ENCODE results near the gene RALGAPA2. TPM values are rescaled to one million over a fixed set of nuclear protein-coding genes. Genes with fewer than 3 reads are reported as not detected.

Gene RALGAPA2
- total RNA-seq, 1 donor: 6.2 TPM

DNA sequence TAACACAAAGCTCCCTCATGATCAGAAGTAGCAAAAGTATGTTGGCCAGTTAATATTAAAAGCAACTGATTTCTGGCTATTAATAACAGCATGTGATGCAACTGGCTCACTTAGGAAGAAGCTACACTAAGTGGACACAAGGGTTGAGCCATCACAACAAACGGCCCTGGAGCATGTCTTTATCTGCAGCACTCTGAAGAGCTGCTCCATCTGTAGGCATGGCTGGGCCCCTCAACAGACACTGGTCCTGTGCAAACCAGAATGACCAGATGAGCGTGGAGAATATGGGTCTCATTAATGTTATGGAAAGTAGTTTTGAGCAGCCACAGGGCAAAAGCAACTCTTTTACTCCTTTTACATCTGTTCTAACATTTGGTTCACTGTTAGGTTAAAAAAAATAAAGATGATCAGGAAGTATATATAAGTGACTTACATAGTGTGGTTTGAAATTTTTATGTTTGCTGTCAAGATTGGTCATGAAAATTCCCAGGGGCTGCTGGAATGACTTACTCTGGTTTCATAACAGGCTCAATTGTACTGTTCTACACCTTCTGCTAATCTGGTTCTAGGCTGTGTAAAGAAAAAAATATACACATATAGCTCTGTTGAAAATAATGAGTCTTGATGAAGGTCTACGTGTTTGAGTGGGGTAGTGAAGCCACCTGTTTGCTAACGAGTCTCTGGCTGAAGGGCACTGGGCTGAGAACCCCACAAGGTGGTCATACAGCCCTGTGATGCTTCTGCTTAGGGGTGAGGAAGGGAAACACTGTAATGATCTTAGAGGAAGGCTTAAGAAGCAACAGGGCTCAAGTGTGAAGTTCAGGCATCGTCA, 286.4 kb downstream of the RALGAPA2 start:
- DNase-seq (ENCODE audit: insufficient read length, low spot score, missing footprints): no peak
- Histone ChIP-seq H3K27me3 (ENCODE audit: insufficient read depth, low read length) (no peaks in the 10 kb centered on the region), H2AFZ (ENCODE audit: low read length) (no peak overlapping the region), H3K9me3 (ENCODE audit: low read depth, low read length) (no peaks in the 10 kb centered on the region), H3K79me2 (ENCODE audit: insufficient read depth, low read length) (no peaks in the 10 kb centered on the region), H3K36me3 (ENCODE audit: insufficient read depth, low read length) (no peaks in the 10 kb centered on the region), H4K20me1 (ENCODE audit: insufficient read depth, low read length) (no peaks in the 10 kb centered on the region), H3K4me1 (ENCODE audit: insufficient read depth, low read length) (no peaks in the 10 kb centered on the region), H3K27ac (ENCODE audit: low read depth, low read length) (no peak overlapping the region), H3K4me3 (ENCODE audit: insufficient read depth, low read length) (no peak overlapping the region), H3K4me2 (ENCODE audit: insufficient read depth, low read length) (no peak overlapping the region)
- TF ChIP-seq, protein P1, sequence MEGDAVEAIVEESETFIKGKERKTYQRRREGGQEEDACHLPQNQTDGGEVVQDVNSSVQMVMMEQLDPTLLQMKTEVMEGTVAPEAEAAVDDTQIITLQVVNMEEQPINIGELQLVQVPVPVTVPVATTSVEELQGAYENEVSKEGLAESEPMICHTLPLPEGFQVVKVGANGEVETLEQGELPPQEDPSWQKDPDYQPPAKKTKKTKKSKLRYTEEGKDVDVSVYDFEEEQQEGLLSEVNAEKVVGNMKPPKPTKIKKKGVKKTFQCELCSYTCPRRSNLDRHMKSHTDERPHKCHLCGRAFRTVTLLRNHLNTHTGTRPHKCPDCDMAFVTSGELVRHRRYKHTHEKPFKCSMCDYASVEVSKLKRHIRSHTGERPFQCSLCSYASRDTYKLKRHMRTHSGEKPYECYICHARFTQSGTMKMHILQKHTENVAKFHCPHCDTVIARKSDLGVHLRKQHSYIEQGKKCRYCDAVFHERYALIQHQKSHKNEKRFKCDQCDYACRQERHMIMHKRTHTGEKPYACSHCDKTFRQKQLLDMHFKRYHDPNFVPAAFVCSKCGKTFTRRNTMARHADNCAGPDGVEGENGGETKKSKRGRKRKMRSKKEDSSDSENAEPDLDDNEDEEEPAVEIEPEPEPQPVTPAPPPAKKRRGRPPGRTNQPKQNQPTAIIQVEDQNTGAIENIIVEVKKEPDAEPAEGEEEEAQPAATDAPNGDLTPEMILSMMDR (IDR thresholded peaks at IDR 0.05; ENCODE audit: extremely low read depth, low read depth, low read length): no peak

DNA sequence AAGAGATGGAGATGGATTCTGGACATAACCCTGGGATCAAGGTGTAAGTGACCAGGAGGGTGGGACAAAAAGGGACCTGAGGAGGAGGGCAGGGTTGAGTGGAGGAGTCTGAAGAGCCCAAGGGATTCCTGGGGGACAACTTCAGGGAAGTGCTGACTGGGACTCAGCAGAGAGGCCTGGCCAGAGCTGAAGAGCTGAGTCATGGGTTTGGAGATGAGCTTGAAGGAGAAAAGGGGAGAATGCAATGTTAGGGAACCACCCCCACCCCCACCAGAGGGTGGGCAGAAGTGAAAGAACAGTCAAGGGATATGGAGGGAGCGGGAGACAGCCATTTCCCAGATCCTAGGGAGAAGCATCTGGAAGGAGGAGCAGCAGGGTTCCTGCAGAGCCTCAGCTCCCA, 289.3 kb downstream of the RALGAPA2 start:
- DNase-seq (ENCODE audit: insufficient read length, low spot score, missing footprints): no peak
- Histone ChIP-seq H4K20me1 (ENCODE audit: insufficient read depth, low read length) (no peaks in the 10 kb centered on the region), H2AFZ (ENCODE audit: low read length) (no peak overlapping the region)

DNA sequence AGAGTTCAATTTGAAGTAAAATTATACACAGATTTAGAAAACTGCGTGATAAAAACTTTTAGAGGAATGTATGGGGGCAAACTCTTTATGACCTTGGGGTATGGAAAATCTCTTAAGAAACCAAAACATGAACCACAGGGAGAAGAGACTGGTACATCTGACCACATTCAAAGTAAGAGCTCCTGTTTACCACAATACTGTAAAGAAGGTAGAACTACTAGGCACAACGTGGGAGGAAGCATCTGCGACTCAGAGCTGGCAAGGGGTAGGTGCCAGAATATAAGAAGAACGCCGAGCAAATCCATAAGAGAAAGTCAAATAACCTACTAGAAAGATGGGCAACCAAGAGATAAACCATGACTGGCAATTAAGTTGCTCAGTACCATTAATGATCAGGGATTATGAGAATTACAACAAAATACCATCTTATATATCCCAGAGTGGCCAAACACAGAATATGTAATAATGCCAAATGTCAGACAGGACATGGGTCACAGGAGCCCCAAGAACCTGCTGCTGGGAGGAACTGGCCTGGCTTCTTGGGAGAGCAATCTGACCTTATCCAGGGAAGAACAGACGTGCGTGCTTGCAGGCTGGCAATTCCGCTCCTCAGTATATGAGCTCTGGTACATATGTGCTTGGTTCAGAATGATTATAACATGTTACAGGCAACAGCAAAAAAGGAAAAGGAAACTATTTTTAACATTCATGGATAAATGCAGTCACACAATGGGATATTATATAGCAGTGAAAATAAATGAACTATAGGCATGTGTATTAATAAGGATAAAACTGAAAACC, 294.4 kb downstream of the RALGAPA2 start:
- Histone ChIP-seq H3K4me3 (ENCODE audit: insufficient read depth, low read length) (no peak overlapping the region), H3K9me3 (ENCODE audit: low read depth, low read length) (no peaks in the 10 kb centered on the region), H3K4me2 (ENCODE audit: insufficient read depth, low read length) (no peak overlapping the region), H3K4me1 (ENCODE audit: insufficient read depth, low read length) (no peaks in the 10 kb centered on the region), H3K27ac (ENCODE audit: low read depth, low read length) (no peak overlapping the region), H2AFZ (ENCODE audit: low read length) (no peak overlapping the region), H3K27me3 (ENCODE audit: insufficient read depth, low read length) (no peaks in the 10 kb centered on the region), H4K20me1 (ENCODE audit: insufficient read depth, low read length) (no peaks in the 10 kb centered on the region), H3K36me3 (ENCODE audit: insufficient read depth, low read length) (no peaks in the 10 kb centered on the region), H3K79me2 (ENCODE audit: insufficient read depth, low read length) (no peaks in the 10 kb centered on the region)
- DNase-seq (ENCODE audit: insufficient read length, low spot score, missing footprints): no peak
- TF ChIP-seq, protein P1 (IDR thresholded peaks at IDR 0.05; ENCODE audit: extremely low read depth, low read depth, low read length): no peak

More for the DNA sequence above, 289.3 kb downstream of the RALGAPA2 start:
- no peaks in the 10 kb centered on the region for H3K79me2 ChIP-seq (ENCODE audit: insufficient read depth, low read length)
- TF ChIP-seq, protein P1 (IDR thresholded peaks at IDR 0.05; ENCODE audit: extremely low read depth, low read depth, low read length): no peak
- no peaks in the 10 kb centered on the region for H3K36me3 ChIP-seq (ENCODE audit: insufficient read depth, low read length)
- no peaks in the 10 kb centered on the region for H3K4me1 ChIP-seq (ENCODE audit: insufficient read depth, low read length)
- no peak overlapping the region for H3K27ac ChIP-seq (ENCODE audit: low read depth, low read length)
- no peaks in the 10 kb centered on the region for H3K9me3 ChIP-seq (ENCODE audit: low read depth, low read length)
- H3K27me3 ChIP-seq (ENCODE audit: insufficient read depth, low read length): no peaks in the 10 kb centered on the region
- no peak overlapping the region for H3K4me2 ChIP-seq (ENCODE audit: insufficient read depth, low read length)
- H3K4me3 ChIP-seq (ENCODE audit: insufficient read depth, low read length): no peak overlapping the region

DNA sequence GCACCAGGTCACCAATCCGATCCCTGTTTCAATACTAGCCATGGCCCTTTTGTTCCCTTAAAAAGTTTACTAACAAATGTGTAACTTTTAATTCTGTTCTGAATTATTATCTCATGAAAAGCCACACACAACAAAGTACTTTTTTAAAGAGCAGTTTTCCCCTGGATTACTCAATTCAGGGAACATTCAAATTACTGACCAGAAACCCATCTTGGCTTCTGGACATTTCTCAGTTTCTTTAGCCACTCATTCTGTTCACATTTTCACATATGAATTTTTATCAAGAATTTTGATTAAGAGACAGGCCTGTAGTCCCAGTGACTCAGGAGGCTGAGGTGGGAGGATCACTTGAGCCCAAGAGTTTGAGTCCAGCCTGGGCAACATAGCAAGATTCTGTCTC, 297.1 kb downstream of the RALGAPA2 start:
- no peak overlapping the region for H2AFZ ChIP-seq (ENCODE audit: low read length)
- H3K36me3 ChIP-seq (ENCODE audit: insufficient read depth, low read length): no peaks in the 10 kb centered on the region
- H3K27ac ChIP-seq (ENCODE audit: low read depth, low read length): no peak overlapping the region
- H3K4me1 ChIP-seq (ENCODE audit: insufficient read depth, low read length): no peaks in the 10 kb centered on the region
- no peaks in the 10 kb centered on the region for H4K20me1 ChIP-seq (ENCODE audit: insufficient read depth, low read length)
- DNase-seq (ENCODE audit: insufficient read length, low spot score, missing footprints): no peak
- no peak overlapping the region for H3K4me2 ChIP-seq (ENCODE audit: insufficient read depth, low read length)
- no peak overlapping the region for H3K4me3 ChIP-seq (ENCODE audit: insufficient read depth, low read length)
- H3K79me2 ChIP-seq (ENCODE audit: insufficient read depth, low read length): no peaks in the 10 kb centered on the region
- H3K9me3 ChIP-seq (ENCODE audit: low read depth, low read length): no peaks in the 10 kb centered on the region
- no peaks in the 10 kb centered on the region for H3K27me3 ChIP-seq (ENCODE audit: insufficient read depth, low read length)
- TF ChIP-seq, protein P1 (IDR thresholded peaks at IDR 0.05; ENCODE audit: extremely low read depth, low read depth, low read length): no peak

Data from osteoblast (primary cell).